Breast epithelium (tissue), 4 donors: ENCODE measurements around the gene PRKN. TPM values are rescaled to one million over a fixed set of nuclear protein-coding genes. Genes with fewer than 3 reads are reported as not detected.

Experiments
- DNase-seq, 2 donors: peaks; one replicate each; pipeline ENCODE4 v3.0.0-alpha.2; 2019; ENCODE audit warnings: low spot score in 2 of 2
- H3K27ac ChIP-seq, 2 donors: fragments of 200-600 bp; sonication (generic) in 1 of 2; one replicate each; pipeline ENCODE4 v1.5.1; 2016 to 2019; ENCODE audit warnings: mild to moderate bottlenecking in 1 of 2
- H3K27me3 ChIP-seq, 2 donors: fragments of 200-600 bp; sonication (generic) in 1 of 2; one replicate each; pipeline versions ENCODE4 v1.5.1 to v1.6.0; 2017 to 2019; ENCODE audit warnings: control low read depth in 1 of 2, mild to moderate bottlenecking in 1 of 2
- H3K36me3 ChIP-seq: fragments of 200-600 bp; one replicate; pipeline ENCODE4 v1.5.1; 2019
- H3K4me1 ChIP-seq, 2 donors: fragments of 200-600 bp; sonication (generic); one replicate each; pipeline ENCODE4 v1.5.1; 2016 to 2019; ENCODE audit warnings: control low read depth in 1 of 2
- H3K4me3 ChIP-seq, 3 donors: fragments of 200-600 bp; sonication (generic); 1 replicate in 2 of 3; 2 replicates in 1 of 3; pipeline ENCODE4 v1.5.1; 2016 to 2019; ENCODE audit warnings: mild to moderate bottlenecking in 3 of 3, moderate library complexity in 2 of 3
- H3K9me3 ChIP-seq, 2 donors: fragments of 200-600 bp; sonication (generic) in 1 of 2; one replicate each; pipeline ENCODE4 v1.5.1; 2016 to 2019; ENCODE audit warnings: control low read depth in 1 of 2
- CTCF ChIP-seq, 3 donors: fragments of 450-650 bp; IDR thresholded peaks; one replicate each; pipeline ENCODE4 v1.5.1; 2016 to 2017; ENCODE audit warnings: antibody characterized with exemption in 3 of 3, mild to moderate bottlenecking in 3 of 3, moderate library complexity in 3 of 3
- POLR2A ChIP-seq: fragments of 450-650 bp; IDR thresholded peaks from one replicate; pipeline ENCODE4 v1.6.1; 2016; ENCODE audit warnings: antibody characterized with exemption, mild to moderate bottlenecking, moderate library complexity
- POLR2AphosphoS5 ChIP-seq, 3 donors: sonication (generic); formaldehyde crosslinking; IDR thresholded peaks; one replicate each; pipeline ENCODE4 v1.6.1; 2017; ENCODE audit warnings: antibody characterized with exemption in 3 of 3
- intact Hi-C: fragments of 100-400 bp; cut with DNase I; formaldehyde crosslinking; loops from one replicate; pipeline ENCODE4 v1.15.1; 2023; ENCODE audit warnings: low total_unique reads
- total RNA-seq, 3 donors: library from RNA; depleted of rRNA; stranded (reverse); fragments of >200 nt; gene quantifications; one replicate each; pipeline ENCODE4 v1.1.0, GENCODE V29; 2016

Gene PRKN
- total RNA-seq, 3 donors from 2014 or later: 7.2 to 19.0 (median 11.2) TPM

- H3K9me3 ChIP-seq: no peaks in the 10 kb centered on the region
- no peak for TF ChIP-seq POLR2A
- TF ChIP-seq POLR2AphosphoS5 (IDR thresholded peaks at IDR 0.05): no peak
- TF ChIP-seq CTCF (IDR thresholded peaks at IDR 0.05): no peak
- H3K27me3 ChIP-seq: no peaks in the 10 kb centered on the region
- DNase-seq: no peak
- no peak overlapping the region for H3K27ac ChIP-seq
- no peaks in the 10 kb centered on the region for H3K36me3 ChIP-seq
- intact Hi-C loops: no loop called here
- no peak overlapping the region for H3K4me3 ChIP-seq
- no peaks in the 10 kb centered on the region for H3K4me1 ChIP-seq
These were observed 877.0 kb downstream of the PRKN start for GRCh38 chr6:161850562-161850961.

- Histone ChIP-seq H3K9me3 (no peaks in the 10 kb centered on the region), H3K36me3 (no peaks in the 10 kb centered on the region), H3K27me3 (no peaks in the 10 kb centered on the region), H3K4me3 (no peak overlapping the region), H3K27ac (no peak overlapping the region), H3K4me1 (no peaks in the 10 kb centered on the region)
- intact Hi-C loops: no loop called here
- no peak for DNase-seq
- no peak for TF ChIP-seq CTCF (IDR thresholded peaks at IDR 0.05)
- TF ChIP-seq POLR2AphosphoS5 (IDR thresholded peaks at IDR 0.05): no peak
- TF ChIP-seq POLR2A: no peak
These were observed 879.9 kb downstream of the PRKN start for GRCh38 chr6:161847628-161848027.

GRCh38 chr6:161844804-161845203, 882.8 kb downstream of the PRKN start:
- no peak overlapping the region for H3K4me3 ChIP-seq
- DNase-seq: no peak
- H3K9me3 ChIP-seq: no peaks in the 10 kb centered on the region
- H3K36me3 ChIP-seq: no peaks in the 10 kb centered on the region
- no peak for TF ChIP-seq CTCF (IDR thresholded peaks at IDR 0.05)
- TF ChIP-seq POLR2AphosphoS5 (IDR thresholded peaks at IDR 0.05): no peak
- no peak for TF ChIP-seq POLR2A
- no peaks in the 10 kb centered on the region for H3K27me3 ChIP-seq
- H3K4me1 ChIP-seq: no peaks in the 10 kb centered on the region
- H3K27ac ChIP-seq: no peak overlapping the region
- intact Hi-C loops: no loop called here

GRCh38 chr6:161843066-161843465, 884.5 kb downstream of the PRKN start:
- Histone ChIP-seq H3K27me3 (no peaks in the 10 kb centered on the region), H3K27ac (no peak overlapping the region), H3K4me1 (no peaks in the 10 kb centered on the region), H3K36me3 (no peaks in the 10 kb centered on the region), H3K4me3 (no peak overlapping the region), H3K9me3 (no peaks in the 10 kb centered on the region)
- TF ChIP-seq CTCF (IDR thresholded peaks at IDR 0.05) (no peak), POLR2A (no peak), POLR2AphosphoS5 (IDR thresholded peaks at IDR 0.05) (no peak)
- no peak for DNase-seq
- intact Hi-C loops: no loop called here

GRCh38 chr6:161840380-161840779, 887.2 kb downstream of the PRKN start:
- H3K27me3 ChIP-seq: no peaks in the 10 kb centered on the region
- intact Hi-C loops: no loop called here
- no peak overlapping the region for H3K4me3 ChIP-seq
- no peak overlapping the region for H3K27ac ChIP-seq
- no peaks in the 10 kb centered on the region for H3K4me1 ChIP-seq
- no peak for DNase-seq
- H3K36me3 ChIP-seq: no peaks in the 10 kb centered on the region
- no peaks in the 10 kb centered on the region for H3K9me3 ChIP-seq
- no peak for TF ChIP-seq POLR2AphosphoS5 (IDR thresholded peaks at IDR 0.05)
- no peak for TF ChIP-seq POLR2A
- TF ChIP-seq CTCF (IDR thresholded peaks at IDR 0.05): no peak
